ENCODE data around the gene CEBPZOS.
A peak's percentile ranks its signal among the peaks of the same experiment; 100 is the strongest.

The CEBPZOS gene

GRCh38 chr2:37196320-37197195 is at the start of gene CEBPZOS:
Gene CEBPZOS, plus strand, starts transcription at chr2:37196496. Its CDS starts 3,209 bp downstream, at chr2:37199705.
- peak; percentile 79 for DNase-seq (ENCODE audit: low read depth)

- no peak for DNase-seq (ENCODE audit: low read depth)
Measured at GRCh38 chr2:37148325-37148724, 48.0 kb upstream of the CEBPZOS start.

GRCh38 chr2:37149626-37150322 is 46.5 kb upstream of the CEBPZOS start:
- no peak for DNase-seq (ENCODE audit: low read depth)

GRCh38 chr2:37153224-37153623 is 43.1 kb upstream of the CEBPZOS start:
- DNase-seq (ENCODE audit: low read depth) = no peak

- no peak for DNase-seq (ENCODE audit: low read depth)
Measured at GRCh38 chr2:37154785-37155184, 41.5 kb upstream of the CEBPZOS start.

- no peak for DNase-seq (ENCODE audit: low read depth)
Measured at GRCh38 chr2:37156071-37156856, 40.0 kb upstream of the CEBPZOS start.

GRCh38 chr2:37156857-37157714 is 39.2 kb upstream of the CEBPZOS start, which contains the start of gene EIF2AK2:
Gene EIF2AK2, minus strand, starts transcription at chr2:37156980. Its CDS starts 9,174 bp downstream, at chr2:37147806.
- peak; percentile 46 for DNase-seq (ENCODE audit: low read depth)

GRCh38 chr2:37164757-37165156 is 31.5 kb upstream of the CEBPZOS start:
- no peak for DNase-seq (ENCODE audit: low read depth)

GRCh38 chr2:37167636-37168180 is 28.6 kb upstream of the CEBPZOS start:
- no peak for DNase-seq (ENCODE audit: low read depth)

- DNase-seq (ENCODE audit: low read depth) = no peak
Measured at GRCh38 chr2:37168217-37168981, 27.9 kb upstream of the CEBPZOS start.

GRCh38 chr2:37171624-37171950 is 24.7 kb upstream of the CEBPZOS start:
- DNase-seq (ENCODE audit: low read depth) = no peak

- no peak for DNase-seq (ENCODE audit: low read depth)
Measured at GRCh38 chr2:37173741-37174140, 22.6 kb upstream of the CEBPZOS start.

GRCh38 chr2:37180006-37180639 is 16.2 kb upstream of the CEBPZOS start:
- no peak for DNase-seq (ENCODE audit: low read depth)

- DNase-seq (ENCODE audit: low read depth) = no peak
Measured at GRCh38 chr2:37180640-37181039, 15.7 kb upstream of the CEBPZOS start.

- DNase-seq (ENCODE audit: low read depth) = no peak
Measured at GRCh38 chr2:37181726-37182684, 14.3 kb upstream of the CEBPZOS start.

- DNase-seq (ENCODE audit: low read depth) = no peak
Measured at GRCh38 chr2:37188570-37188969, 7.7 kb upstream of the CEBPZOS start, which contains the start of gene SULT6B1. Gene SULT6B1, minus strand, starts transcription at chr2:37188670. Its CDS starts 30 bp downstream, at chr2:37188640.

- no peak for DNase-seq (ENCODE audit: low read depth)
Measured at GRCh38 chr2:37189452-37190153, 6.7 kb upstream of the CEBPZOS start.

- DNase-seq (ENCODE audit: low read depth) = no peak
Measured at GRCh38 chr2:37190290-37190689, 6.0 kb upstream of the CEBPZOS start.
